GM18502 (cell line): ENCODE data around the gene CROCC2.

Experiments used
- ATAC-seq: cut with Tn5 transposase; IDR thresholded peaks from one replicate; pipeline ENCODE4 v1.9.1; 2021; ENCODE audit warnings: mild to moderate bottlenecking; ENCODE audit not compliant: unreplicated experiment, poor library complexity

The CROCC2 gene

DNA sequence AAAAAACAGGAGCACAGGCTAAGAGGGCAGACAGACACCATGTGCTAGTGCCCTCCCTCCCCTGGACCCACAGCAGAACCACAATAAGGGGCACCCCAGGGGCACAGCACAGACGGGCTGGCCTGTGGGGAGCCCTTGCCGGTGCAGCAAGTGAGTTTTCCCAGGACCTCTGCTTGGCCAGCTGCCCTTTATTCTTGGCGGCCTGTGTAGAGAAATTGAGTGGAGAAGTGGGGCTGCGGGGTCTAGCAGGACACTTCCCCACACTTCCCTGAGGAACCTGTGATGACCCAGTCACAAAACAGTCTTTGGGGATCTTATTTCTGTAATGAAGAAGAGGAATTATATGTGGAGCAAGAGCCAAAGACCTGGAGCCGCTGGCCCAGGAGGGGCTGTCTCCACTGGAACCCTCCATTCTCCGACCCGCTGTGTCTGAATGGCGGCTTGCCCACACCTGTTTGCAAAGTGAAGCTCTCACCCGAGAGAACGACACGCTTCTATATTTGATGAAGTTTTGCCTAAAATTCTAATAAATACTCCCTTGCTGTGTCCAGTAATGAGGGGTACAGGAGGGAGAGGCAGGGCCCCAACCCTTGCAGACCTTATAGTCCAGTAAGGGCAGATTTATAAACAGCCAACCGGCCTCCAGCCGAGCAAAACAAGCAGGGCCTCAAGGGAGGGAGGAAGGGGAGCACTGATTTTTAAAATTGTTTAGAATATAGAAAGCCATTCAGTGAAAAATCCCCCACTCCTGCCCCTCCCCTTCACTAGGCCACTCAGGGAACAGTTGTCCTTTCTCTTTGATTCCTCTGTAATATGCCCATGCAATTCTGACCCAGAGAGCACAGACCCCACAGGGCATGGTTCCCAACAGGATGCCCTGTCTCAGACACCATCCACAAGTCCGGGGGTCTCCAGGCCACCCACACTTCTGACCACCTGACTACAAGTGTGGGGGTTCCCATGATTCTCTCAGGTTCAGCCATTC, 47.6 kb downstream of the CROCC2 start:
- no peak for ATAC-seq

DNA sequence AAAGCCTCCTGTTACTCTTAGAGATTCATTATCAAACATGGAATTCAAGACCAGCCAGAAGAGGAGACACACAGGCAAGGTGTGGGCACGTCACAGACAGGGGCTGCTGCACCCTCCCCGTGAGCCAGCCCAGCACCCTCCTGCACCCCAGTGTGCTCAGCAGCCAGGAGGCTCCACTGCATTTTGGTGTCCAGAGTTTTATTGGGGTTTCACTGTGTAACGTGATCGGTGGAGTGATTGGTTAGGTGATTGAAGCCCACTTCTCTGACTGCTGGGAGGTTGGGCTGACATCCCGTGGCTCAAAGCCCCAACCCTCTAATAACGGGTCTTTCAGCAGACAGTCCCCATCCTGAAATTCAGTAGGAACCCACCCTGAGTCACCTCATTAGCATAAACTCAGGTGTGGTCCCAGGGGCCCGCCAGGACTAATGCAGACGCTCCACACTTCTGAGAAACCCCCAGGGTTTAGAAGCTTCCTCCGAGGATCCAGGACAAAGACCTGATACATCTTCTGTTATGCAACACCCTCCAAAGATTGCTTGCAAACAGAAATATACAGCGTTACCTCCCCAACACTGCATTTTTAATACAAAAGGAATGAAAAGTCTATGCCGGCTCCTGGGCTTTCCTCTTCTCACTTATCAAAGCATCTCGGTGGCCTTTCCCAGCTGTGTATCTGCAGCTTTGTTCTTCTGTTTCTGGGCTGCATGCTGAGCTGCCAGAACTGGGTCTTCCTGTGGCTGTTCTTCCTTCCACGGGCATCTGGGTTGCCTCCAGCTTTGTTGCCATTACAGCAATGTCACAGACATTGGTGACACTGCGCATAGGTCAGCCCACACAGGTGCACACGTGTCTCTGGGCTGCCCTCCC, 48.5 kb downstream of the CROCC2 start:
- ATAC-seq: no peak

DNA sequence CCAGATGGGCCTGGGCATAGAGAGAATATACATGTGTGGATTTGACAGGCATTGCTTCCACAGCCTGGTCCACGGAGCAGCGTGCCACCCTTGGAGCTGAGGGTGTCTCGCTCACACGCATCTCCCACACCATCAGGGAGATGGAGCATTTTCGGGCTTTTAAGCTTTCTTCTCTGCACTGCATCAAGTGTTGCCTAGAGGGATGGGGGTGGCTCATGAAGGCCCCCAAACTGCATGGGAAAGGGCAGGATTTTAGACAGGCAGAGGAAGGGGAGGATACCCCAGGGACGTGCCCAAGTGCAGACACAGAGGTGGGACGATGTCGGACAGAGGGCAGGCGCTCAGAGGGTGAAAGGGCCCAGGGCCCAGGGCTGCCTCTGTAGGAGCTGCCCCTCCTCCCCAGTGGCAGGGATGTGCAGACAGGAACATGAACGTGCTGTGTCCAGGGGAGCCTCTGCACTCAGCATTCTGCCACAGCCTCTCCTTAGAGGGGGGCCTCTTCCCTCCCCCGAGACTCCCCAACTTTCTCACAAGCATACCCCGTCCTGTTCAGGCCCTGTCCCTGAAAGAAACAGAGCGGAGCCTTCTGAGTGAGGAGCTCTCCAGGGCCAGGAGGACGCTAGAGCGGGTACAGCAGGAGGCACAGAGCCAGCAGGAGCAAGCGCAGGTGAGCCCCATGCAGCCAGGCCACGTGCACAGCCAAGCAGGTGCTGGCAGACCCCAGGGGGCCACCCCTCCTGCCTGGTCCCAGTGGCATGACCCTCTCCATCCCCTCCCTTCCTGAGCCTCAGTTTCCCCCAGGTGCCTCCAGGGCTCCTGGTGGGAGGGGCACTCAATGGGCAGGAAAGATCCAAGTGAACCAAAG, 49.4 kb downstream of the CROCC2 start:
- no peak for ATAC-seq

DNA sequence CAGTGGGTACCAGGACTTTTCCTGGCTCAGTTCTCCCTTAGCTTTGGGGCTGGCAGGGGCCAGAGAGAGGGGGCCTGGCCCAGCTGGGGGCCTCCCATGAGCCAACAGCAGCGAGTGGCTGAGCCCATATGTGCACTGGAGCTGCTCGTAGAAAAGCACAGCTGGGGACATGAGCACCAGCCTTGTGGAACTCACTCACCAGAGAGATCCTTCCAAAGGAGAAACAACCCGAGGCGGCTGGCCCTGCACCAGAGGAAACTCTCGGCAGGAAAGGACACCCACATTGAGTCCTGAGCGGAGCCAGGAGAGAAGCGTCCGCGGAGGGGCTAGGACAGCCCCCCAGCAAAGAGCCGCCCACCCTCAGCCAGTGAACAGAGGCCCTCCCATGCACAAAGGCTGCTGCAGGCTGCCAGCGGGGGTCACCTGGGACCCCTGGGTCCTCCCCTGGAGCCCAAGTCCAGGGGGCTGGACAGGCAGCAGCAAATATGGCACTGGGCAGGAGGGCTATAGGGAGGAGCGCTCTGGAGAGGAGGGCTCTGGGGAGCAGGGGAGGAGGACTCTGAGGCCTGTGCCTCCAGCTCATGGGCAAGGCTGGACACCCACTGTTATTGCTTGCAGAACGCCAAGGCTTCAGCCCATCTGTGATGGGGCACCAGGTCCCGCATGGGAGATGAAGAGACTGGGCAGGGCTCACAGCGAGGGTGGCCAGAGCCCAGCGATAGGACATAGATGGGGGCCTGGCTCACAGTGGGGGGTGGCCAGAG, 50.2 kb downstream of the CROCC2 start:
- ATAC-seq: no peak

DNA sequence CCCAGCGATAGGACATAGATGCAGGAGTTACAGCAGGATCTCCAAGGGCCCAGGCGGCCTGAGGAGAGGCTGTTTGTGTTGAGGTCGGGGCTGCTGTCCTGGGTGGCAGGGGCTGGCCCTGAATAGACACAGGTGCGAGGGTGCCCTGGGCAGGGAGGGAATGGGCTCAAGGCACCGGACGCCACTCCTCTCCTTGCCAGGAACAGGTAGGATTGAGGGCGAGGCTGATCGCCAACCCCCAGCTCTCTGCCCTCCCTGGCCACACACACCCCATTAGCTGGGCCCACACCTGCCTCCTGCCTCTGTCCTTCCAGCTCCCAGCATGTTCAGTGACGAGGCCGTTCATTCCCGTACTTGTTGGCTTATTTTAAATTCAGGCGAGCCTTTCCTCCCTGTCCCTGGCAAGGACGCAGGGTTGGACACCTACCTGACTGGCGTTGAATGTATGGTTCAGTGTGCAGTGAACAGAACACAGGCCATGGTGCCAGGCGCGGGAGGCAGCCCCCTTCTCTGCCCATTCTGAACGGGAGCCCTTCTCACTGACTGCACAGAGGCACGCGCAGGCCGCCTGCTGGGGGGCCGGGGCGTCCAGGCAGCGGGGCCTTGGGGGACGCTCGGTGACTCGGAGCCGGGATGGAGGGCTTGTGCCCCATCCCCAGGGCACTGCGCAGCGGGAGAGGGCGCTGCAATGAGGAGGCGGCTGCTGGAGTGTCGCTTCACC, 51.0 kb downstream of the CROCC2 start:
- no peak for ATAC-seq

DNA sequence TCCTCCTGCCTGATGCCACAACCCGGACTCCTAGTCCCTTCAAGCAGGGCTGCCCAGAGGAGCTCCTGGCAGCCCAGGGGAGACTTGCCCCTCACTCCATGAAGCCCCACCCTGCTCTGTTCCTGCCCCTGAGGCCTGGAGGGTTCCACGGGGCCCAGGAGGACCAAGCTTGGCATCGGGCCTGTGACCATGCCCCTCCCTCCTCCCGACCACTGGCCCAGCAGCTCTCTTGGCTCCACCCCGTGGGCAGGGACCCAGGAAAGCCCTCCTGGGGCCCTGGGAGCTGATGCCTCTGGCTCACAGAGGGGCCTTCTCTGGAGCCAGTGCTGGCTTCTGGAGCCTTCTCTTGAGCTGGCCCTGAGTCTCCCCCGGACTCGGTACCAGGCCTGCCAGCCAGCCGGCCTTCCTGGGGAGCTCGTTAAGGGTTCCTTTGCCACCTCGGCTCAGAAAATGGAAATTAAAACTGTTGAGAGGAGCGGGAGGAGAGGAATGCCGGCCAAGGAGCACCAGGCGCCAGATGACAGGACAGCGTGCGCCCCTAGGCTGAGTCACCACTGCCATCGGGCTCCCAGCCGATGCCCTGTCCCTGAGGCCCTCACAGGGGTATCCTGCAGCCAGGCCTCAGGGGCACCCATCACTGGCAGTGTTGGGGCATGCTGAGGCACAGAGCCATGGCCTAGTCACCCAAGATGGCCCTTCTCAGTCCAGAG, 51.7 kb downstream of the CROCC2 start:
- no peak for ATAC-seq

DNA sequence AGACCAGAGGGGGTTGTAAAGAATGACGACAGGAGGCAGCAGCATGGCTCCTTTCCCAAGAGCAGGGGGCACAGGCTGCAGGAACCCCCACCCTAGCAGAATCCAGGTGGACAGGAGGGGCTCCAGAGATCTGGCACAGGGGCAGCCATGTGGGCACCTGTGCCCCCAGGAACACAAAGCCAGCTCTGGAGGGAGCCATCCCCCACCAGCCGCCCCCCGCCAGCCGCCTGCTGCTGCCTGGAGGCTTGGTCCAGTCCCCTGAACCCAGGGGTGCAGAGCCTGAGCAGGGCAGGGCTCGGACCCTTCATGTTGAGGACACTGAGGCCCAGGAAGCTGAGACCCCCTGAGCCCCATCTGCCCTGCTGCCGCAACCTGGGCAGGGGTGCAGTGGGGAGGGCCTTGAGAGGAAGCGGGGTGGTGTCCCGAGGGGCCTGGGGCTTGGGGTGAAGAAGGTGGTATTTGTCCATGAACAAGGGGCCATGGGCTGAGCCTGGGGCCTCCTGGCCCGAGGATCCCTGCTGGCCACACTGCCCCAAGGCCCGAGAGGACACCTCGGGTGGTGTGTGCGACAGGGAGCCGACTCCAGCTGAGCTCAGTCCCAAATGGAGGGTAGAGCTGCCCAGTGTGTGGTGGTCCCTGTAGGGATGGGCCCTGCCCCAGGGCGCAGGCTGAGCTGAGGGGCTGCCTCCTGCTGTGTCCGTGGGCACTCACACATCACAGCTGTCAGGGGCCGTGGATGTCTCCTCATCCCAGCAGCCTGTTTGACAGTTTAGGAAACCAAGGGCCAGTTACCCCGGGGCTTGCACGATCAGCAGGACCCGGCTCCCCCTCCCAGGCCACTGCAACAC, 52.5 kb downstream of the CROCC2 start:
- ATAC-seq: no peak

DNA sequence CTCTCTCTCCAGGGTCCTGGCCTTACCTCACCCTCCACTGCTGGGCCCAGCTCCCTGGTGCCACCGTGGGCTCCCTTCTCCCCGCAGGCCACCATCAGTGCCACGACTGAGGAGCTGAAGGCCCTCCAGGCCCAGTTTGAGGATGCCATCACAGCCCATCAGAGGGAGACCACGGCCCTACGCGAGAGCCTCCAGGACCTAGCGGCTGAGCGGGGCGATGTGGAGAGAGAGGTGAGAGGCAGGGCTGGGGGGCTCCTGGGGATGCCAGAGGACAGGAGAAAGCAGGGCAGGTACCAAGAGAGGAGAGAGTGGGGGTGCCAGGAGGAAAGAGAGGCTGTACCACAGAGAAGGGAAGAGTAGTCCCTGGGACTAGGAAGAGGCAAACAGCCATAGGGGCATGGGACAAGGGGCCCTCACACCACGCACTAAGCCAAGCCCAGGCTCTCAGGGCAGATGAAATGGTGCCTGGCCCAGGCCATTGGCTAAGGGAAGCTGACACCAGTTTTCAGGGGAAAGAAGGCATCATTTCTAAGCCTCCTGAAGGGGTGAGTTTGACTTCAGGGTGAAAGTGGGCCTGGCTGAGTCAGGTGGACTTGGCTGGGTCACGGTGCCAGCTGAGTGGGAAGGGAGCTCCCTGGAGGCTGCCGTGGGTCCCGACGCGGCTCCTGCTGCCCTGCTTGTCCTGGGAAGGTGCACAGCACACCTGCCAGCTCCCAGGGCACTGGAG, 53.2 kb downstream of the CROCC2 start:
- no peak for ATAC-seq

DNA sequence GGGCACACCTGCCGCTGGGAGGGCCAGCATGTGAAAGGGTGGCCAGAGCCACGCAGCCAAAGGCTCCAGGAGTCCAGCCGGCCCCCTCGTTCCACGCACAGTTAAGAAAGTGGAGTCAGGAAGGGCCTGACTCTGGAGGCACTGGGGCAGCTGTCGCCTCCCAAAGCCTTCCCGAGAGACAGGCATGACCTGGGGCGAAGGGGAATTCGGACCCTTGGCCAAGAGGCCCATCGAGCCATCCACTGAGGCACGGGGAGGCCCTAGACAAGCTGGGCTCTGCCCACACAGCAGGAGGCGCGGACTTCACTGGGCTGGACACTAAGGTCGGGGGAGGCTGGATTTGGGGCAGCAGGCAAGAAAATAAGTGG, 53.8 kb downstream of the CROCC2 start:
- ATAC-seq: no peak

DNA sequence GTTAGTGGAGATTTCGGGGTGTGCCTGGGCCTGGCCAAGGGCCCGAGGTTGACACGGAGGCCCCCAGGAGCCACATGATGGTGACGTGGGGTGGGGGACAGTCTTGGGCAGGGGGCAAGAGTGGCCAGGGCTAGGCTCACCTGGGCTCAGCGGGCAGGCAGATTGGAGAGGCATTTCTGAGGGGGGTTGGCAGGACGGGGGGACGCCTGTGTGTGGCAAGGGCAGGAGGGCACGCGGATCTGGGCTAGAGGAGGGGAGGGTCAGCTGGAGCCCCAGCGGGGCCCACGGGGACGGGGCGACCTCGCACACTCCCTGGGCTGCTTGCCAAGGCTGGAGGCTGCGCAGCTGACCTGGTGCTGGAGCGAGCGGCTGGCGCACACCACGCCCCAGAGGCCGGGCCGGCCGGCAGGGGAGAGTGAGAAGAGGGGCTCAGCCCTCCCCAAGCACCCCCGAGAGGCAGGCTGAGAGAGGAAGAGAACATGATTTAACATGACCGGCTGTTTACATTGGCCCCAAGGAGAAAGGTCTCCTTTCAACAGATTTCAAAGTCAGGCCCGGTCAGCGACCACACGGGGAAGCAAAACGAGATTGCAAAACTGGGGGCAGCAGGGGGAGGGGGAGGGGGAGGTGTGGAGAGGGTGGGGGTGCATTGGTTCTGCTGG, 54.3 kb downstream of the CROCC2 start:
- no peak for ATAC-seq

DNA sequence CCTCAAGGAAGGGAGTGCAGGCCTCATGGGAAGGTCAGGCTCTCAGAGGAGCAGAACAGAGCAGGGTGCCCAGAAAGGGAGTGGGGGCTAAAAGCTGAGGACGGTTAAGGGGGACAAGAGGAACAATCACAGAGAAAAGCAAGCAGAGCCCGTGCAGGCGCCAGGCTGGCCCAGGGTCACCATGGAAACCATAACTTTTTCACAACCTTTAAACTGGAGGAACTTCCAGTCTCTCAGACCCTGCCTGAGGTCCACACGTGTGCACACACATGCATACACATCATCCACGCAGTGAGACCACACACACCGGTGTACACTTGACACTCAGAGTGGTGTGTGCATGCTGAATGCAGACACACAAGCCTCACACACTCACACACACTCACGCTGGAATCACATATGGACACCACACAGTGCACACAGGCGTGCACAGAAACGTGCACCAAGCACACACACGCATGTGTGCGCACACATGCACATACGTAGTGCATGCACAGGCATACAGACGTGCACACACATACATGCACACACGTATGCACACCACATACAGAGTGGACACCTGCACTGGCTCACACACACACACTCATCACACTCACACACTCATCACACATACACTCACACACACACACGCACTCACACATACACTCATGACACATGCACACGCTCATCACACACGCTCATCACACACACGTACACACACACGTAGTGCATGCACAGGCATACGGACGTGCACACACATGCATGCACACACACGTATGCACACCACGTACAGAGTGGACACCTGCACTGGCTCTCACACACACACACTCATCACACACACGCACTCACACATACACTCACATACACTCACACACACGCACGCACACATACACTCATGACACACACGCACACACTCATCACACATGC, 55.1 kb downstream of the CROCC2 start:
- no peak for ATAC-seq

DNA sequence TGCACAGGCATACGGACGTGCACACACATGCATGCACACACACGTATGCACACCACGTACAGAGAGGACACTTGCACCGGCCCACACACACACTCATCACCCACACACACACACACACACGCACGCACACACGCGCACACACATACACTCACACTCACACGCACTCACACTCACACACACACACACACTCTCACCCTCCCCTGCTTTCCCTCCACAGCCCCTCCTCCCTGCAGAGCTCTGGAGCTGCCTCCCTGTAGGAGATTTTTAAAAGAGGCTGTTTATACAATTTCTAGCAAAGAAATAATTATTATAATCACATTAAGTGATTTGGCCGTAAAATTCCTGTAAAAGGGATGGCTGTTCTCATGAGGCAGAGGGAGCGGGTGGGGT, 55.8 kb downstream of the CROCC2 start:
- no peak for ATAC-seq

DNA sequence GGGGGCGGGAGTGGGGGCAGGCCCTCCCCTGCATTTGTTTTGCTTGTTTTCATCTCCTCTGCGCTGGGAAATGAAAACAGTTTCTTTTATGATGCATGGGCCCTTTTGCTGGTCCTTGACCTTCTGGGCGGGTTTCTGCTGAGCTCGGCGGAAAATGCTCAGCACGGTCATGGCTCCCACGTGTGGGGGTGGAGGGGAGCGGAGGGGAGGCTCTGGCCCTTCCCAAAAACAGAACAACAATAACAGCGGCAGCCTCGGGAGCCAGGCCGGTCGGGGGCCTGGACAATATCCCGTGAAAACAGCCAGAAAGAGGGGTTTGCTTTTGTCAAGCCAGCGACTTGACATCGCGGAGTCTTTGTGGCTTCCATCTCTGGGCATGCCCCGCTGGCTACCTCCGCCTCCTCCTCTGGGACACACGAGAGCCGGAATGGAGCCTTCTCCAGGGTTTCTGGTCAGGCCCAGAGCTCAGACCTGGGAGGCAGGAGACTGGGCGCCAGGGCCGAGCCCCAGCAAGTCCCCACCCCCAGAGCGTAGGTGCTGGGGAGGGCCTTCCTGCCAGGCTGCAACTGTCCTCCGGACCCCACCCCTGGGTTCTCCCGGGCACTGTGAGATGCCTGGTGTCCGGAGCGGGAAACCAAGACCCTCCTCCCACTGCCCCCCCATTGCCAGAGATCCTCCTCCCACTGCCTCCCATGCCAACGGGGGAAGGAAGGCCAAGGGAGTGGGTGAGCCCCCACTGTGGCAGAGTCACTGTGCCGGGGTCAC, 56.3 kb downstream of the CROCC2 start:
- no peak for ATAC-seq

DNA sequence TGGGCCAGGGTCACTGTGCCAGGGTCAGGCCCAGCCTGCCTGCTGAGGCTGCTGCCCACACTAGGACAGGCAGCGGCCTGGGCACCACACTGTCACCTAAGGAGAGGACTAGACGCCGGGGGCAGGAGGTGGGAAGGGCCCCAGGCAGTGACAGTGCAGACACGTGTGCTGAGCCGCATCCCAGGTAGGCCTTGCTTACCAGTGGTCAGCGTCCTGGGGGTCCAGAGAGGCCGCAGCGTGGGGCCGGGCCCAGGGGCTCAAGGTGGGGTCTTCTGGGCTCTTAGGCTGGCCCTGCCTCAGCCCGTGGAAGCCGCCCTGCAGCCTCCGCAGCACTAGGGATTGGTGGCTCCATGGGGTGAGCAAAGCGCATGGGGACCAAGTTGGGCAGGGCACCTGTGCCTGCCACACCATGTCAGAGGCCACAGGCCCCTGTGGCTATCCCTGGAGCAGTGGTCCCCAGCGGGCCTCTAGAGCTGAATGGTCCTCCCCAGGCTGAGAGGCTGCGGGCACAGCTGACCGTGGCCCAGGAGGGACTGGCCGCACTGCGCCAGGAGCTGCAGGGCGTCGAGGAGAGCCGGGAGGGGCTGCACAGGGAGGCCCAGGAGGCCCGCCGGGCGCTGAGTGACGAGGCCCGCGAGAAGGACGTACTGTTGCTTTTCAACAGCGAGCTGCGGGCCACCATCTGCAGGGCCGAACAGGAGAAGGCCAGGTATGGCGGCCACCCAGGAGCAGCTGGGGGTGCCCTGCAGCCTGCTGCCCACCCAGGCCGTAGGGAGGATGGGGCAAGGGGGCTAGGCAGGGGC, 57.1 kb downstream of the CROCC2 start:
- ATAC-seq: no peak
